ENCODE data around the gene SLC27A6.
"Not testable (repeated sequence)": the region's sequence is repeated elsewhere in the genome, so short reads cannot be mapped to it uniquely, and the experiment has no call there.

The SLC27A6 gene

GRCh38 chr5:128965011-128965637 is at the start of gene SLC27A6:
Gene SLC27A6, plus strand, starts transcription at chr5:128965488. Its CDS starts 650 bp downstream, at chr5:128966138.
- no peak for DNase-seq (ENCODE audit: extremely low read depth, low read depth)
- TF ChIP-seq CTCF (IDR thresholded peaks at IDR 0.05; ENCODE audit: low read depth, low read length) = no peak

DNA sequence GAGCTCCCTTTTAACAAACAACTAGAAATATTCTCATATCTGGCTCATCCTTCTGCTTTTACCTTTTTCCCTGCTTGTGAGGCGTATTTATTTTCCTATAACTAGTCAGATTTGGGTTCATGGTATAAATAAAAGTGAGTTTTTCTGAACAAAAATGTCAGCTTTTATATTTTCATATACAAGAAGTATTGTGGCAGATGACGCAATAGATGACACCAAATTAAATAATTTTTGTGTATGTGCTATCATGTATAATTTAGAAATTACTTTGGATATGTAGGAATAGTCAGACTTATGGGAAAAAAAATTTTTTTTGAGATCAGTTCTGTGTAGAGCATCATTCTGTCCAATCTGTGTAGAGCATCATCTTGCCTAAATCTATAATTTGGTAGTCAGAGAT is 45.7 kb upstream of the SLC27A6 start:
- TF ChIP-seq CTCF (IDR thresholded peaks at IDR 0.05; ENCODE audit: low read depth, low read length) = no peak
- no peak for DNase-seq (ENCODE audit: extremely low read depth, low read depth)

DNA sequence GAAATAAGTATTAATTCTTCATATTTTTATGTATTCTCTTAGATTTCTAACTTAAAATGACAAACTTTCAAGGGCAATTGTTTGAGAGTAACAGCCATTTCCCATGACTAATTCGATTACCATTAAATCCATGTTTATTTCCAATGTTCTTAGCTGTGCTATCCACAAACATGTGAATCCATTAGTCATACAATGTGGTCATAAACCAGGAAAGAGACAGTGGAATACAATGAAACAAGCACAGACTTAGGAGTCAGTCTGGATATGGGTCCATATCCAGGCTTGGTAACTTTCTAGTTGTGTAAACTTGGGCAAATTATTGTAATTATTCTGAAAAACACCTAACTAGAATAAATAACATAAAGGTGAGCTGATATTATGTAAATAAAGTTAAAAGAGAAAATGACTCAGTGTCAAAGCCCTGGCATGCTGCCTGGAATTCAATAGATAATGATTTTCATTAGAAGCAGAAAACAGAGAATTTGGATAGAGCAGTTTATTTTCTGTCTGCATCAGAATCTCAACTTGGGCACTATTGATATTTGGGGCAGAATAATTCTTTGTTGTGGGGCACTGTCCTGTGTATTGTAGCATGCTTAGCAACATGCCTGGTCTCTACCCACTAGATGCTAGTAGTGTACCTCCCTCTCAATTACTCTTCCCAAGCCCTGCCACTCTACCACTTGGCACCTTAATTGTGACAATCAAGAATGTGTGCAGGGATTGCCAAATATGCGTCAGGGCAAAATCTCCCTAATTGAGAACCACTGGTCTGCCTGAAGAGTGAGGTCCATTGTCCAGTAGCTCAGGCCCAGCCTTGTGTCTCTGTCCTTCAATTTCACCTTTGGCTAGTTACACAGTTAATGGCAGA is 44.7 kb upstream of the SLC27A6 start:
- no peak for DNase-seq (ENCODE audit: extremely low read depth, low read depth)
- TF ChIP-seq CTCF (IDR thresholded peaks at IDR 0.05; ENCODE audit: low read depth, low read length) = no peak

GRCh38 chr5:128924299-128924698 is 41.0 kb upstream of the SLC27A6 start:
- DNase-seq (ENCODE audit: extremely low read depth, low read depth) = no peak
- TF ChIP-seq CTCF (IDR thresholded peaks at IDR 0.05; ENCODE audit: low read depth, low read length) = no peak

GRCh38 chr5:128925973-128926372 is 39.3 kb upstream of the SLC27A6 start:
- TF ChIP-seq CTCF (IDR thresholded peaks at IDR 0.05; ENCODE audit: low read depth, low read length) = no peak
- no peak for DNase-seq (ENCODE audit: extremely low read depth, low read depth)

GRCh38 chr5:128927644-128928043 is 37.6 kb upstream of the SLC27A6 start:
- no peak for TF ChIP-seq CTCF (IDR thresholded peaks at IDR 0.05; ENCODE audit: low read depth, low read length)
- DNase-seq (ENCODE audit: extremely low read depth, low read depth) = no peak

- DNase-seq (ENCODE audit: extremely low read depth, low read depth) = not testable (repeated sequence)
These were observed 33.1 kb upstream of the SLC27A6 start for GRCh38 chr5:128932232-128932631.

DNA sequence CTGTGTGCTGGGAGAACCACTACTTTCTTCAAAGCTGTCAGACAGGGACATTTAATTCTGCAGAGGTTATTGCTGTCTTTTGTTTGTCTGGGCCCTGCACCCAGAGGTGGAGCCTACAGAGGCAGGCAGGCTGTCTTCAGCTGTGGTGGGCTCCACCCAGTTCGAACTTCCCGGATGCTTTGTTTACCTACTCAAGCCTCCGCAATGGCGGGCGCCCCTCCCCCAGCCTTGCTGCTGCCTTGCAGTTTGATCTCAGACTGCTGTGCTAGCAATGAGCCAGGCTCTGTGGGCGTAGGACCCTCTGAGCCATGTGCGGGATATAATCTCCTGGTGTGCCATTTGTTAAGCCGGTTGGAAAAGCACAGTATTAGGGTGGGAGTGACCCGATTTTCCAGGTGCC is 22.2 kb upstream of the SLC27A6 start:
- not testable (repeated sequence) for DNase-seq (ENCODE audit: extremely low read depth, low read depth)

Measured in AG09319 (cell line).